ENCODE results near the gene PHACTR2.
"Not testable (repeated sequence)": the region's sequence is repeated elsewhere in the genome, so short reads cannot be mapped to it uniquely, and the experiment has no call there.

PHACTR2 gene

DNA sequence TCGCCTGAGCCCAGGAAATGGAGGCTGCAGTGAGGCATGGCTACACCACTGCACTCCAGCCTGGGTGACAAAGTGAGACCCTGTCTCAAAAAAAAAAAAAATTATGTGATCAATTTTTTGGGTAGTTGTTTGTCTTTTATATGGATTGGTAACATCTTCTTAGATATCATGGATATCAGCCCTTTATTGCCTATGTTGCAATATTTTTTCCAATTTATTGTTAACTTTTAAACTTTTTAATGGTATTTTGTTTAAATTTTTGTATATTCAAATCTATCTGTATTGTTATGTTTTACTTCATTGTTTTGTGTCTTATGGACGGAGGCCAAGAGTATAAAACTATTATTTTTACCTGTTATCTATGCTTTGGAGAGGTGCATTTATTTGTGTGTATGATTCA, 133.0 kb downstream of the PHACTR2 start:
- DNase-seq (ENCODE audit: low spot score) = no peak

DNA sequence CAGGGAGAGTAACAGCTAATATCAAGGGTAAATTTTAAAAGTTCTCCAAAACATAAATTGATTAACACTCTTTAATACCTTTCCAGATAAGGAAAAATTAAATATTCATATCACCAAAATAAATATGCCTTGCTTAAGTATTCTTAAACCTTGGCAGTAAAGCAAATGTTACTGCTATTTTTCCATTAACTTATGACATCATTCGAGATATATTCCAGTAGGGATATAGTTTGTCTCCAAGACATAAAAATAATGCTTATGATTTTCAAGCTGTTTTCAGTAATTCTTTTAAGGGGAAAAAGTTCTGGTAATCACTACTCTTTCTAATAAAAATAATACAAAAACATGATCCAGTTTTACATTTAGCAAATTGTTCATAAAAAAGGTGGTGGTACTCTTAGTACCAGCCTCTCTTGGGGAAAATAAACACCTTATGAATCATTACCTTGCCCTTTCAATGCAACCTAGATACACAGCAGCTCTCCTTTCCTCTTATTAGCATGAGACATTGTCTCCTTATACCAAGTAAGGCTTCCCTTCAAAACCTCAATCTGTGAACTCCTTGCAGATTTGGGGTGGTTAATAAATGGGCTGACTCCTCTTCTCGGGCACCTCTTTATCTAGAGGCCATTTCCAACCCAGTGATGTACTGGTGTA, 133.9 kb downstream of the PHACTR2 start:
- DNase-seq (ENCODE audit: low spot score) = no peak

DNA sequence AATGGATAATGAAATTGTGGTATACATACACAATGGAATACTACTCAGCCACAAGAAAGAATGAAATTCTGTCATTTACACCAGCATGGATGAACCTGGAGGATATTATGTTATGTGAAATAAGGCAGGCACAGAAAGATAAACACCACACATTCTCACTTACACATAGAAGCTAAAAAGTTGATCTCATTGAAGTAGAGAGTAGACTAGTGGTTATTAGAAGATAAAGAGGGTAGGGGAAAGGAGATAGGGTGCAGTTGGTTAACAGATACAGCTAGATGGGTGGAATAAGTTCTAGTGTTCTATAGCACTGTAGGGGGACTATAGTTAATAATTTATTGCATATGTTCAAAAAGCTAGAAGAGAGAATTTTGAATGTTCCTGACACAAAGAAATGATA, 139.9 kb downstream of the PHACTR2 start:
- no peak for DNase-seq (ENCODE audit: low spot score)

DNA sequence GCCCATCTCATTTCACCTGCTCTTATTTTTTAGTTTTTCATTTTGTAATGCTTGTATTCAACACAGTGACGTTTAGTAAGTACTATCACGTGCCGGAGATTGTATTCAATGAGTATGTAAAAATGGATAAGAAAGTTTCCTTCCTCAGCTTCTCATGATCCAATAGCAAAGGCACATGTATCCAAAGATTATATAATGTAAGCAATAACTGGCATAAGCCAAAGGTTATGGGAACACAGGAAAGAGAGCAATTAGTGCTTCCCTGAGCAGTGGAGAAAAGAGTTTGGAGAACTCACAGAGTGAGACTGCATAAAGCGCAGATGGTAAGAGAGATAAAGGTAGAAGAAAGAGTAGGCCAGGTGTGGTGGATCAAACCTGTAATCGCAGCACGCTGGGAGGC, 143.6 kb downstream of the PHACTR2 start:
- DNase-seq (ENCODE audit: low spot score) = no peak

DNA sequence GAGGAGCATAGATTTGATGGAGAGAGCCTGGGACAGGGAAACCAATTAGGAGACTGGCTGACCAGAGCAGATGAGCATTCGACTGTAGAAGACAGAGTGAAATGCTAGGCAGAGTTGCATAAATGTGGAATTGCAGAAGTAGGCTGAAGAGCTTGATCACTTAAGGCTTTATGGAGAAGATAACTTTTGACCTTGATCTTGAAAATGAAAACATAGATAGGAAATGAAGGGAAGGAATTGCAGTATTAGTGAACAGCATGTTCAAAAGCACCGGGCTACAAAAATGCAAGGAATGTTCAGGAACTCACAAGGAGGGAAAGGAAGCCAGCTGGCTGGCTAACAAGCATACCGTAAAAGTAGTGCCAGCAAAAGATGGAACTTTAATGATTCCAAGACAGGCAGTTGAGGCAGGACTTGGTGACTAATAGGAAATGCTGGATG, 144.8 kb downstream of the PHACTR2 start:
- DNase-seq (ENCODE audit: low spot score) = no peak

DNA sequence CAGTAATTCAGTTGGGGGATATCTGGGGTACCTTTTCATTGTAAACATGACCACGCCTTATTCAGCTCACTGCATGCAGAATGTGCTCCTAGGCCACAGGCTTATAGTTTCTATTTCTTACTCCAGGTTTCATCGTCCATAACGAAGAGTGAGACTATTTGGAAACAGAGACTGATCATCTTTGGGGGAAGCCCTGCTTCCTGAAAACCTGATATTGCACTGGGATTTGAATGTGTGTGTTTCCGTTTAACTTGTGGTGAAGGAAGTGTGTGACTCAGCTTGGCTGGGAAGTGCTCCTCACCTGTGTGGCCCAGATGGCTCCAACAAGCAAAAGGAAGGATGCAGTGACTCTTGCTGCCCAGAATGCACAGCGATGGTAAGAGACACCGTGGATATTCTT, 145.8 kb downstream of the PHACTR2 start:
- DNase-seq (ENCODE audit: low spot score) = no peak

DNA sequence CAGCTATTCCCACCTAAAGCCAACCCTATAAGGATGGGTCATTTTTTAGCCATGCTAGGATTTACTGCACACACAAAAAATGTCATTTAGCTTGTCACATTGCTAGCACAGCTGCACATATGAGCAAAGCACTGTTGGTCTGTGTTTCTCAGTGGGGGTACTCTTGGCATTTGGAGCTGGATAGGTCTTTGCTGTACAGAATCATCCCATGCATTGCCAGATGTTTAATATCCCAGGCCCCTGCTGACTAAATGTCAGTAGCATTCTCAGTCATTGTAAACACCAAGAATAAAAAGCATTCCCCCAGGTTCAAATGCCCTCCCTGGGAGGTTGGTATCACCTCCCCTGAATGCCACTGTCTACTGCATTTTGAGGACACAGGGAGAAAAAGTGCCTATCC, 150.8 kb downstream of the PHACTR2 start:
- no peak for DNase-seq (ENCODE audit: low spot score)

DNA sequence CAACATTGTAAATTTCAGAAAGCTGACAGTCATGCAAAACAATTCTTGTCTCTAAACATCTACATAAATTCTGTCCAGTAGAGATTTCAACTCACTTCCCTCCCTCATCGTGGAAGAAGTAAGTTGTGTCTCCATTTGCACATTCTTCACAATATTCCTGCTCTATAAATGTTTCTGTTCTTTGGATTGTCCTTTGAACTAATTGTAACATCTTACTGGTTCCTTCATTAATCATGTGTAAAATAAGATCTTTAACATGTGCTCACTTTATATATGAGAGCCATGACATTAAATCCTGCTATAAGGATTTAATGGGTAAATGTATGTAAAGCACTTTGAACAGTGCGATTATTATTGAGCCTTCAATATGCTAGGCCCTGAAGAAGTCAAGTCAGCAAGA, 158.4 kb downstream of the PHACTR2 start:
- no peak for DNase-seq (ENCODE audit: low spot score)

DNA sequence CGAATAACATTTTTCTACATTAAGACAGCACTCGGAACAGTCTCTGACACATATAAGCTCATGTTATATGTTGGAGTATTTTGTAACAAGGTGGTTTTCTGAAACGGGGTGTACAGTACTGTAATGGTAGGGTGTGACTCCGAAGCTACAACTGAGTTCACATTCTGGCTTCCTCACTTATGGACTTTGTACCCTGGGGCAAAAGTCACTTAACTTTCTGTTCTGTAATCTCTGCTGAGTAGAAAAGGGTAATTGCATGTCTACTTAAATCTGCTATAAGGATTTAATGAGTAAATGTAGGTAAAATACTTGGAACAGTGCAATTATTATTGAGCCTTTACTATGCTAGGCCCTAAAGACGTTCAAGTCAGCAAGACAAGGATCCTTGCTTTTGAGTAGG, 160.6 kb downstream of the PHACTR2 start:
- DNase-seq (ENCODE audit: low spot score) = no peak

DNA sequence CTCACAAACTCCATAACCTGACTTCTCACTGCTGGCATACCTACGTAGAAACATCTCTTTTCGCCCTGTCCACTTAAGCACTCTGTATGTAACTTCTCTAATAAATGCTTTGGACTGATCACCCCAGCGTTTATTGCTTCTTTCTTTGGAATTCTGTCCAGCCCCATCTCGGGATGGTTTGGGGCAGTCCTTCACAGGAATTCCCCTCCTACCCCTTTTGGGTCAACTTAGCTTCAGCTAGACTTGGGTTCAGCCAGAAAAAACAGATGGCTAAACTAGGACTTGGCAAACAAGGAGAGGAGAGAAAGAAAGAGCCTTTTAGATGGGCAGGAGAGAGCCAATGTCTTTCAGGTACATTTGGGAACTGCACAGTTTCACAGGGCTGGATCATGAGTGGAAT, 161.4 kb downstream of the PHACTR2 start:
- DNase-seq (ENCODE audit: low spot score) = no peak

DNA sequence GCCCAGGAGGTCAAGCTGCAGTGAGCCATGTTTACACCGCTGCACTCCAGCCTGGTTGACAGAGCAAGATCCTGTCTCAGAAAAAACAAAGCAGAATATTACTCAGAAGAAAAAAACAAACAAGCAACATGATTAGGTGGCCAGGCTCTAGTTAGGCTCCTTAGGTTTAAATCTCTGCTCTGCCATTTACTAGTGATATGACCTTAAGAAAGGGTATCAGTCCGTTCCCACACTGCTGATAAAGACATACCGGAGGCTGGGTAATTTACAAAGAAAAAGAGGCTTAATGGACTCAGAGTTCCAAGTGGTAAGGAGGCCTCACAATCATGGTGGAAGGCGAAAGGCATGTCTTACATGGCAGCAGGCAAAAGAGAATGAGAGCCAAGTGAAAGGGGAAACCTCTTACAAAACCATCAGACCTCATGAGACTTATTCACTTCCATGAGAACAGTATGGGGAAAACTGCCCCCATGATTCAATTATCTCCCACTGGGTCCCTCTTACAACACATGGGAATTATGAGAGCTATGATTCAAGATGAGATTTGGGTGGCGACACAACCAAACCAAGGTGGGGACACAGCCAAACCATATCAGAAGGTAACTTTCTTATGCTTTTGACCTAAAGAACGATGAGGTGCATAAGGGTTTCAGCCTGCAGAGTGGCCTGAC, 163.0 kb downstream of the PHACTR2 start:
- DNase-seq (ENCODE audit: low spot score) = no peak

DNA sequence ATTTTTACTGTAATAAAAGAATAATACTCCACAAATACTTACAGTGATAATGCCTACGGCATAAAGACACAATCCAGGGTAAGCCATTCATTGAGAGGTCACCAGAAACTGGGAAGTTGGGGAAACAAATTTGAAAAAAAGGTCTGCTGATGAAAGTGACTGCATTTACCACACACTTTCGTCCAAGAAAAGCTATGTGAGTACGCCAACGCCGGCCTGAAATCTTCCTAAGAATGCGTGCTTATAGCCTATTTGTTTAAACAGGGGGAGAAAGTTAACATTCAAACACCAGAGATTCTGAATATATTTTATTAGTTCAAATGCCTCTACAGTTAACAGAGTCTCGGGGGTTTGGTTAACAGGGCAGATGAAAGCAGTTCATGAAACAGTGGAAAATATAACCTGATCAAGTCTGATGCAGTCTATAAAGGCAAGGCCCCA, 164.7 kb downstream of the PHACTR2 start:
- DNase-seq (ENCODE audit: low spot score) = no peak

DNA sequence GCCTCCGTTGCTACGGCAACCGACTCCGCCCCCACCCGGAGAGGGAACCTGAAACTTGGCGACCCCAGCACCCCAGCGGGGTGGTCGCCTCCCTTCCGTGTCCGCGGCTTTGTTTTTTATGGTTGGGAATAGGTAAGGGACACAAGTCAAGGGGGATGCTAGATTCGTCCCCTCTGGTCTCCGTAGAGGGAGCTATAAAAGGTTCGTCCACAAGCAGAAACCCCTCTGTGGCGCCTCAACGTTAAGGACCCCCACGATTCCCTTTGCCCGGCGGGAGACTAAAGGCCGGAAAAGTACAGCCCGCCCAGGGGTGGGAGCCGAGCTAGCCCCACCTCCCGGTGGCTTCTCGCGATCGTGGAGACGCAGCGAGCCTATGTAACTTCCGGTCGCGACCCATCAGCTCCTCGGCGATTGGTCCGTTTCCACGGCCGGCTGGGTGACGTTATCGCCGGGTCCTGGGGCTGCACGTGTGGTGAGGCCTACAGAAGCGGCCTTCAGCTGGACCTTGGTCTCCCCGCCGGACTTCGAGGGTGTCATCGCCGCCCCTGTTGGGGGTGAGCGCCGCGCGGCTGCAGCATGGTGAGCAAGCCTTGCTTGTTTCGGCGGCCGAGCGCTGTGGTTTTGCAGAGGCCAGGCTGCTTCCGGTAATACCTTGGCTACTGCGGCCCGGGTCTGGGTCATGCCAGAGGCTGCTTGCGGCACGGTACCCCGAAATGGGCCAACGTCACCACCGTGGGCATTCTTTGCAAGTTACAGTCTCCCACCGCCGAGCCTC, 165.3 kb downstream of the PHACTR2 start, which contains the start of gene LTV1:
TSS of gene LTV1 (plus strand) at position 437 of the 775 bp plus-strand sequence. CDS start at position 577, 140 bp downstream.
- DNase-seq (ENCODE audit: low spot score) = peak; percentile 97

DNA sequence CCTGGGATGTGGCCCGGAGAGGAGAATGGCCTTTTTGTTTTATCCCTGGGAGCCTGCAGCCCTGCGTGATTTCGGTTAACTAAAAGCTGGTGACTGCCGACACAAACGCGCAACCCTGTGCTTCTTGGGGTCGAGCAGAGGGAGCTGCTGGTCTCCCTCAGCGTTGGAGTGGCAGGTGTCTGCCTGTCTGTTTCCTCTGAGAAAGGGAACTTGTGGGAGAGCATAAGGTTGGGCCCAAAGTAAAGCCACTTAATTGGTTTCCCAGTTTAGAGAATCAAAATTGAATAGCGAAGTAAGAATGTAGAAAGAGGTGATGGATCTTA, 165.9 kb downstream of the PHACTR2 start:
- no peak for DNase-seq (ENCODE audit: low spot score)

DNA sequence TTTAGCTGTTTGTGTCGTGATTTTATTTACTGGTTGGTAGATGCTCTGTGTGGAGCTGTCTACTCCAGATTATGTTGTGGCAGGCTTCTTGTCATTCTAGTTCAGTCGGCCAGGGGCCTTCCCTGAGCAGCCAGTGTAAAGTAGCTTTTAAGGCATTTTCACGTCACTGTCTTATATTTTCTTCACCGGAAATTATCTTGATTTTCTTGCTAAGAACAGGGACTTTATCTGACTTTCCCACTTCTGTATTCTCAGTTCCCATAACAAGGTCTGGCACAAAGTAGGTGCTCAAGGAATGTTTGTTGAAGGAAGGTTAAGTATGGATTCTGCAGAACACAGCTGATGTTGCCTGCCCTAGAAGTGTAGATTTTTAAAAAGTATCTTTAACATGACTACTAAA, 166.2 kb downstream of the PHACTR2 start:
- DNase-seq (ENCODE audit: low spot score) = no peak

DNA sequence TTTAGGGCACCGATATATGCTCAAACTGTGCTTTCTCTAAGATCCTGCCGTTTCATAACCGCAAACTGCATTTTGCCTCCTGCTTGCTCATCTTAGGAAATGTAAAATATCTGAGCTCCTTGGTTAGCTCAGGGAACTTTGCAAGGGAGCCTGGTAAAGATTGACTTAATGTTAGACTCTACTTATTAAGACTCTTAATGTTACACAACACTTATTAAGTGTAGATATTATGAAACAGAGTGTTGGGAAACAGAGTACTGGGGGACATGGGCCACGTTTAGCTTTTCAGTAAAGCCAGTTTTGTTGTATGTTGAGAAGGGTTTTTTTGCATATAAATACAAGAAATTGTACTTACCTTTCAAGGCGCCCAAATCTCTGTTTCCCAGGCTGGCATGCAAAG, 167.3 kb downstream of the PHACTR2 start:
- no peak for DNase-seq (ENCODE audit: low spot score)

DNA sequence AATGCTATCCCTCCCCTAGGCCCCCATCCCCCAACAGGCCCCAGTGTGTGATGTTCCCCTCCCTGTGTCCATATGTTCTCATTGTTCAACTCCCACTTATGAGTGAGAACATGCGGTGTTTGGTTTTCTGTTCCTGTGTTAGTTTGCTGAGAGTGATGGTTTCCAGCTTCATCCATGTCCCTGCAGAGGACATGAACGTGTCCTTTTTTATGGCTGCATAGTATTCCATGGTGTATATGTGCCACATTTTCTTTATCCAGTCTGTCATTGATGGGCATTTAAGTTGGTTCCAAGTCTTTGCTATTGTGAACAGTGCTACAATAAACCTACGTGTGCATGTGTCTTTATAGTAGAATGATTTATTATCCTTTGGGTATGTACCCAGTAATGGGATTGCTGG, 173.9 kb downstream of the PHACTR2 start:
- not testable (repeated sequence) for DNase-seq (ENCODE audit: low spot score)

DNA sequence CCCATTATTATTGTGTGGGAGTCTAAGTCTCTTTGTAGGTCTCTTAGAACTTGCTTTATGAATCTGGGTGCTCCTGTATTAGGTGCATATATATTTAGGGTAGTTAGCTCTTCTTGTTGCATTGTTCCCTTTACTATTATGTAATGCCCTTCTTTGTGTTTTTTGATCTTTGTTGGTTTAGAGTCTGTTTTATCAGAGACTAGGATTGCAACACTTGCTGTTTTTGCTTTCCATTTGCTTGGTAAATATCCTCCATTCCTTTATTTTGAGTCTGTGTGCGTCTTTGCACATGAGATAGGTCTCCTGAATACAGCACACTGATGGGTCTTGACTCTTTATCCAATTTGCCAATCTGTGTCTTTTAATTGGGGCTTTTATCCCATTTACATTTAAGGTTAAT, 177.3 kb downstream of the PHACTR2 start:
- not testable (repeated sequence) for DNase-seq (ENCODE audit: low spot score)

DNA sequence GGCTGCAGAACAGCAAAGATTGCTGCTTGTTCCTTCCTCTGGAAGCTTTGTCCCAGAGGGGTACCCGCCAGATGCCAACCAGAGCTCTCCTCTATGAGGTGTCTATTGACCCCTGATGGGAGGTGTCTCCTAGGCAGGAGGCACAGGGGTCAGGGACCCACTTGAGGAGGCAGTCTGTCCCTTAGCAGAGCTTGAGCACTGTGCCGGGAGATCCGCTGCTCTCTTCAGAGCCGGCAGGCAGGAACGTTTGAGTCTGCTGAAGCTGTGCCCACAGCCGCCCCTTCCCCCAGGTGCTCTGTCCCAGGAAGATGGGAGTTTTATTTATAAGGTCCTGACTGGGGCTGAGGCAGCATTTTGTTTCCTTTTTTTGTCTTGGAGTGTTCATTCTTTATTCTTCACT, 179.0 kb downstream of the PHACTR2 start:
- DNase-seq (ENCODE audit: low spot score) = not testable (repeated sequence)

DNA sequence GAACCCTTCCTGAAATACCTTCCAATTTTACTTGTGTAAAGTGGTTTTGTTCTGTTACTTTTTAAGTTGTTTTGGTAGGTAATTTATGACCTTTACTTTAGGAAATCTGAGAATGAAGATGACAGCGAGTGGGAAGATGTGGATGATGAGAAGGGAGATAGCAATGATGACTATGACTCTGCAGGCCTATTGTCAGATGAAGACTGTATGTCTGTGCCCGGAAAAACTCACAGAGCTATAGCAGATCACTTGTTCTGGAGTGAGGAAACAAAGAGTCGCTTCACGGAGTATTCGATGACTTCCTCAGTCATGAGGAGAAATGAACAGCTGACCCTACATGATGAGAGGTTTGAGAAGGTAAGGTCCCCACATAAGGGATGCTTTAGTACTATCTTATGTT, 179.9 kb downstream of the PHACTR2 start:
- no peak for DNase-seq (ENCODE audit: low spot score)

DNA sequence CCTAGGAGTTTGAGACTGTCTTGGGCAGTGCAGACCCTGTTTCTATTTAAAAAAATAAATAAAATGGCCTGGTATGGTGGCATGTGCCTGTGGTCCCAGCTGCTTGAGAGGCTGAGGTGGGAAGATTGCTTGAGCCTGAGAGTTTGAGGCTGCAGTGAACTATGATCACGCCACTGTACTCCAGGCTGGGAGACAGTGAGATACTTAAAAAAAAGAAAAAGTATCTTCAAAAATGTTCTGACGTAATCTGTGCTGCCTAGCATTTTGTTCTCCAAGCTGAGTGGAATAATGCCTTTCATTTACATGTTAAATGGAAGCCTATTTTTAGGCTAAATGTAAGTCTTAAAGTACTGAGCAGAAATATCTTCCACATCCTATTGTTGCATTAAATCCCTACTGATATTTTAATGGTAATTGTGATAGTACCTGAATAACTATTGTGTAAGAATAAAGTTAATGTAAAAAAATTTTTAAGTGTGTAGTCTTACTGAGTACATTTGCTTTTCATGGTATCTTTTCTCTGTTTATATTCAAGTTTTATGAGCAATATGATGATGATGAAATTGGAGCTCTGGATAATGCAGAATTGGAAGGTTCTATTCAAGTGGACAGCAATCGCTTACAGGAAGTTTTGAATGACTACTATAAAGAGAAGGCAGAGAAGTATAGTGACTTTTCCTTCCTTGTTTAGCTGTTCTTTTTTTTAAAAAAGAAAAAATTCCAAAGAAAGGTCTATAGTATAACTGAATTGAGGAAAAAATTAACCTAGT, 182.3 kb downstream of the PHACTR2 start:
- DNase-seq (ENCODE audit: low spot score) = no peak

DNA sequence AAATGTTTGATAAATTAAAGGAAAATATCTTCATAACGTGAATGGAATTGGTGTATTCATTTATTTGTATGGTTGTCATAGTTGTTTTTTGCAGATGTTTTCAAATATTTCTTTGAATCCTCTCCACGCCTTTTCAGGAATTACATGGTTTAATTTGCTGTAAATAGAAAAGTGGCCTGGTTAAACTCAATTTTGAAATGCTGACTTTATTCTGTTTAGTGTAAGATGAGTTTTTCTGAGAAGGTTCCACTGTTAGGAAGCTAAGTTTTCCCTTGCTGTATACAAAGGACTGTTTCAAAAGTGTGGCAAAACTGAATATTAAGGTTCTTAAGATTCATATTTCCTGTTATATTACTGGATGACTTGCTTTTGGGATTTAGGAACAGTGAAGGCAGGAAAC, 186.0 kb downstream of the PHACTR2 start:
- no peak for DNase-seq (ENCODE audit: low spot score)

Measured in ecto neural progenitor cell (in vitro differentiated cells).